ENCODE measurements around the gene RPS6KA2. TPM values are rescaled to one million over a fixed set of nuclear protein-coding genes. Genes with fewer than 3 reads are reported as not detected.

Gene RPS6KA2
- total RNA-seq, 4 donors from 2014 or later: 11.8 to 66.0 (median 19.2) TPM

GRCh38 chr6:166469426-166469961, 157.6 kb downstream of the RPS6KA2 start:
- H3K4me3 ChIP-seq: no peak overlapping the region
- H3K27ac ChIP-seq: no peak overlapping the region
- peaks cover 0 to 47% (median 3%) of the 10 kb centered on the region in 3 donors for H3K4me1 ChIP-seq
- H3K9me3 ChIP-seq: no peaks in the 10 kb centered on the region
- peaks cover 0 to 25% (median 0%) of the 10 kb centered on the region in 4 donors for H3K27me3 ChIP-seq
- intact Hi-C loops (cut with DNase I): no loop called here
- WGBS, 2 donors: 87 to 92% methylated on average over 8 to 14 of the region's 14 CpGs
- TF ChIP-seq POLR2A (IDR thresholded peaks at IDR 0.05): no peak
- H3K36me3 ChIP-seq: peaks cover 0 to 49% (median 0%) of the 10 kb centered on the region in 3 donors
- DNase-seq: no peak

DNA sequence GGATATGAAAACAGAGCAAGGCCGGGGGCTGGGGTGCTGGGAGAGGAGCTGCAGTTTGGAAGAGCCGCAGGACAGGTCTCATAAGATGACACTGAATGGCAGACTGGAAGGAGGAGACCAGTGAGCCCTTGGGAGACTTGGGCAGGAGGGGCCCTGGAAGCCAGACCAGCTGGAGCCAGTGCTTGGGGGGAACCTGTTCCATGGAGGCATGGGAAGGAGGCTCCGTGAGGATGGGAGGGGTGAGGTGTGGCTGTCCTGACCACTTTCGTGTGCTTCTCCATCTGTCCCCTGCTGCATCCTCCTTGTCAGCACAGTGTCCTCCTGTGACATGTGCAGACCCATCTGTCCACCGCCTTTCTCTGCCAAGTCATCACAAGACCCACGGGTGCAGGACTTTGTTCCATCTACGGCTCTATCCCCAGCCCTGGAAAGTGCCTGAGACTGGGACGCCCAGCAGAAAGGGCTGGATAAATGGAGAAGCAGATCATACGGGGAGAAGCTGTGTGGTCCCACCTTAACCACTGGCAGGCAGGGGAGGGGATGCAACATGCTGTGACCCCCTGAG, 159.5 kb downstream of the RPS6KA2 start:
- Histone ChIP-seq H3K27me3 (peaks cover 0 to 21% (median 0%) of the 10 kb centered on the region in 4 donors), H3K9me3 (no peaks in the 10 kb centered on the region), H3K36me3 (peaks cover 0 to 65% (median 0%) of the 10 kb centered on the region in 3 donors), H3K27ac (no peak overlapping the region), H3K4me3 (no peak overlapping the region), H3K4me1 (peaks cover 0 to 42% (median 3%) of the 10 kb centered on the region in 3 donors)
- TF ChIP-seq POLR2A (IDR thresholded peaks at IDR 0.05): no peak
- no peak for TF ChIP-seq CTCF (IDR thresholded peaks at IDR 0.05)
- intact Hi-C loops (cut with DNase I): no loop called here
- 91 to 94% methylated on average over 3 to 7 of the region's 9 CpGs for WGBS, 2 donors
- DNase-seq: no peak

DNA sequence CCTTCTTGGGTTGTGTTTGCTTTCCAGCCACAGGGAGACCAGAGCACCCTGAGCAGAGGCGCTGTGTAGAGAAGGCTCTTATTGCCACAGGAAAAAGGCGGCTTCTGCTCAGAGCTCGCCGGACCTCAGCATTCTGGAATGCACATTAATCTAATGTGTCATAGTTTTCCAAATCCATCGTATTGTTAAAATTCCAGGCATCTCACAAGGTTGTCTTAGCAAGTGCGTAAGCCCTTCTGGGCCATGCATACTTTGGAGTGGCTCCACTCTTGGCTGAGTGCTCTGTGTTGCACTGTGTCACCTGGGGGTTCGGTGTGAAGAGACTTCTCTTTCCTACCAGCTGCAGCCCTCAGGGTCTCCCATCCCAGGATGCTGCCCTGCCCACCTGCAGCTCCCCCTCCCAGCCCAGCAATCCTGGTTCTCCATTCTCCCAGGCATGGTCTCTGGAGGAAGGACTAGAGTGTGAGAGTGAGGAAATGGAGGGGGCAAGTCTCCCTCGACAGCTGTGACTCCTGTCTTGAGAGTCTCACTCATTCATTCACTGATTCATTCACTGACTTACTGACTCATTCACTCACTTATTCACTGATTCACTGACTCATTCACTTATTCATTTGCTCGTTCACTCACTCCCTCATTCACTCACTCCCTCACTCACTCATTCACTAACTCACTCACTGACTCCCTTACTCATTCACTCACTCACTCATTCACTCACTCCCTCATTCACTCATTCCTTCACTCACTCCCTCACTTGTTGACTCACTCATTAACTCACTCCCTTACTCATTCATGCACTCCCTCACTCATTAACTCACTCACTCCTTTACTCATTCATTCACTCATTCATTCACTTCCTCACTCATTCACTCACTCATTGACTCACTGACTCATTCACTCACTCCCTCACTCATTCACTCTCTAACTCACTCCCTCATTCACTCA, 160.6 kb downstream of the RPS6KA2 start:
- DNase-seq: no peak
- peak overlapping the region in 3 of 4 donors; percentile 40 to 48 (median 45) for H3K27ac ChIP-seq
- TF ChIP-seq CTCF (IDR thresholded peaks at IDR 0.05) (no peak), POLR2A (IDR thresholded peaks at IDR 0.05) (no peak)
- peaks cover 0 to 23% (median 0%) of the 10 kb centered on the region in 4 donors for H3K27me3 ChIP-seq
- 19 to 28% methylated on average over 4 to 9 of the region's 9 CpGs for WGBS, 2 donors
- peaks cover 0 to 36% (median 3%) of the 10 kb centered on the region in 3 donors for H3K4me1 ChIP-seq
- intact Hi-C loops (cut with DNase I): no loop called here
- H3K4me3 ChIP-seq: no peak overlapping the region
- H3K36me3 ChIP-seq: peaks cover 0 to 55% (median 0%) of the 10 kb centered on the region in 3 donors
- H3K9me3 ChIP-seq: no peaks in the 10 kb centered on the region

GRCh38 chr6:166465671-166466087, 161.4 kb downstream of the RPS6KA2 start:
- H3K27me3 ChIP-seq: peaks cover 0 to 20% (median 0%) of the 10 kb centered on the region in 4 donors
- H3K27ac ChIP-seq: peak overlapping the region in 3 of 4 donors; percentile 40 to 48 (median 45)
- intact Hi-C loops (cut with DNase I): no loop called here
- H3K4me3 ChIP-seq: no peak overlapping the region
- TF ChIP-seq POLR2A (IDR thresholded peaks at IDR 0.05): no peak
- TF ChIP-seq CTCF (IDR thresholded peaks at IDR 0.05): peak in 2 of 6 experiments; percentile 9 to 20
- WGBS, 2 donors: 70 to 77% methylated on average over 4 to 9 of the region's 11 CpGs
- peaks cover 0 to 35% (median 3%) of the 10 kb centered on the region in 3 donors for H3K4me1 ChIP-seq
- H3K9me3 ChIP-seq: no peaks in the 10 kb centered on the region
- peaks cover 0 to 54% (median 0%) of the 10 kb centered on the region in 3 donors for H3K36me3 ChIP-seq
- DNase-seq: no peak

DNA sequence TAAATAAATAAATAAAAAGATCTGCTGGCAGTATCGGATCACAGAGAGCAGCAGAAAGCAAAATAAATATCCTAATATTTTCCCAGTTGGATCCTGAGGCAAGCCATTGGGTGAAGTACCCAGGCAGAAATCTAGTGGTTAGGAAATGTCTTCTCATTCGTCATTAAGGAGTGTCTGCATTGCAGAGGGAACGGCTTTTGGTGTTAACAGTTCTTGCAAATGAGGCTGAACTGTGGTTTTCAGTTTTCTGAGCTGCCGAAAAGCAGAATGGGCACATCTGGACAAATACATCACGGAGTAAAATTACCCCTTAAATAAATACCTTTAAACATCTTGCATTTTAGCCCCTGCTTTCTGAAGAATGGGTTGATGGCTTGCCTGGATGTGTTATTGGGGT, 162.1 kb downstream of the RPS6KA2 start:
- WGBS, 2 donors: 65 to 80% methylated on average over 5 of the region's 5 CpGs
- no peaks in the 10 kb centered on the region for H3K9me3 ChIP-seq
- peaks cover 0 to 31% (median 3%) of the 10 kb centered on the region in 3 donors for H3K4me1 ChIP-seq
- H3K27me3 ChIP-seq: peaks cover 0 to 13% (median 0%) of the 10 kb centered on the region in 4 donors
- H3K36me3 ChIP-seq: peaks cover 0 to 51% (median 0%) of the 10 kb centered on the region in 3 donors
- no peak for DNase-seq
- H3K27ac ChIP-seq: no peak overlapping the region
- intact Hi-C loops (cut with DNase I): no loop called here
- TF ChIP-seq CTCF (IDR thresholded peaks at IDR 0.05) (no peak), POLR2A (IDR thresholded peaks at IDR 0.05) (no peak)
- H3K4me3 ChIP-seq: no peak overlapping the region
